ENCODE results near the gene GSTT2B.
"Not testable (repeated sequence)": the region's sequence is repeated elsewhere in the genome, so short reads cannot be mapped to it uniquely, and the experiment has no call there.

The GSTT2B gene, protein sequence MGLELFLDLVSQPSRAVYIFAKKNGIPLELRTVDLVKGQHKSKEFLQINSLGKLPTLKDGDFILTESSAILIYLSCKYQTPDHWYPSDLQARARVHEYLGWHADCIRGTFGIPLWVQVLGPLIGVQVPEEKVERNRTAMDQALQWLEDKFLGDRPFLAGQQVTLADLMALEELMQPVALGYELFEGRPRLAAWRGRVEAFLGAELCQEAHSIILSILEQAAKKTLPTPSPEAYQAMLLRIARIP

DNA sequence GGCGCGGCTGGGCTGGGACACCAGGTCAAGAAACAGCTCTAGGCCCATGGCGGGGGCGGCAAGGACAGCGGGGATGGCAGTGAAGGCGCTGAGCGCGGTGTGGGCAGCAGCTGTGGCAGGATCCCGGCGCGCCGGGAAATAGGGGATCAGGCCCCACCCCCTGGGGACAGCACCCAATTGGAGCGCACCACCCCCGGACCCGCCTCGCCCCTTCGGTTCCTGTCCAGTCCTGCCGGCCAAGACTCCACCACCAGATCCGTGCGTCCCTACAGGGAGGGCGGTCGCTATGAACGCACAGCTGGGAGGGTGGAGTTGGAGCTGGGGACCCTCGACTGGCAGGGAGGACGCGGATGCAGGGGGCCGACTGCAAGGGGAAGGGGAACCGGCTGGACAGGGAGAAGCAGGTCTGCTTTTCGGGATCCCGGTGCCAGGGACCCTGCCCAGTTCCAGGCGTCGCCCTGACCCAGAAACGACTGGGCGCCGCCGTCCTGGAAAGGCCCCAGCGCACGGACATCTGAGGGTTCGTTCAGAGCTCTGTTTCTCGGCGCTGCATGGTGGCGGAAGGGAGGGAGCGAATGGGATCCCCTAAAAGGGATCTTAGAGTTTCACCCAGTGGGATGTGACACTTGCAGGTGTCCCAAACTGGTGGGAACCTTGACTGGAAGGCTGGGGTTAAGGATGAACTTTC is at the start of gene GSTT2B:
GSTT2B (minus strand) TSS at position 112 of the 688 bp plus-strand sequence; CDS start at position 48, 64 bp downstream.
- not testable (repeated sequence) for DNase-seq

DNA sequence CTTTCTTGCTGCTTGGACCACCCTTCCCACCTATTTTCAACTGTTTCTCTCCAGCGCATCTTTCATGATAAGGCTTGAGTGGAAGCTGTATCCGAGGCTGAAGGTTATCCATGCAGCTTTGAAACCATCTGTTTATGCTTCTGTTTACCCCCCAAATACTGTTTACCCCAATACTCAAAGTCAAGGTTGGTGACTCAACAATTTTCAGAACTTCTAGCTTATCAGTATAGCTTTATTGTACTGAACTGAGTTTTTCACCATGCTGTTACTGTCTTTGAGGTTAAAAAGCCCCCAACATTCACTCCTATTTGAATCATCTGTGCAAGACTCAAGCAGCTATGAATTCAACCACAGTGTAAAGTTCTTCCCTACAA is 49.0 kb upstream of the GSTT2B start:
- DNase-seq, result no peak

DNA sequence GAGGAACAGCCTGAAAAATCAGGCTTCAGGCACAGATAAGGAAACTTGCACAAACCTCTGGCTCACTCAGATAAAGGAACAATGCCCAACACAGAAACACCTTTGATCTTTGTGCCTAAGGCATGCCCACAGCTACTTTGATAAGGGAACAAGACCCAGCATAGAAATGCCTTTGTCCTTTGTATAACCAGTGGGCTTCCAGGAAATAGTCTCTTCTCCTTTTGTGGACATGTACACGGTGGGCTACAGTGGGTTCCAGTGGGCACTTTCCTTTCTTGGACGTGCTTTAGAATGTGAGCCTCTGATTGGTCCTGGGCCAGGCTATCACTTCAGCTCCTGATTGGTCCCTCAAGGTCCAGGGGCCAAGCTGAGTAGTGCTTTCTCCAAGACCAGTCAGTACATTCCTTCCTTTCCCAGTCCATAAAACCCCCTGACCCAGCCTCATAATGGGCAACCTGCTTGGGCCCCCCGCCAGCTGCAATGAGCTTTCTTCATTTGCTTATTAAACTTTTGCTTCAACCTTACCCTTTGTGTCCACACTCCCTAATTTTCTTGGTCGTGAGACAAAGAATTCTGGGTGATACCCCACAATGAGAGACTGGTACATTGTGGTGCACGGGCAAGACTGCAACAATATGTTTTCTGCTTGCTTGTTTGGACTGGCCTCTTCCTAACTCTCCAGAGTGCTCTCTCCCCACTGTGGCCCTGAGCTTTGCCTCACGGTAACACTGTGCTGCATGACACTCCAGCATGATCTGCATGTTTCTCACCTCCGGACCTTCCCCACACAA is 48.4 kb upstream of the GSTT2B start:
- no peak for DNase-seq

DNA sequence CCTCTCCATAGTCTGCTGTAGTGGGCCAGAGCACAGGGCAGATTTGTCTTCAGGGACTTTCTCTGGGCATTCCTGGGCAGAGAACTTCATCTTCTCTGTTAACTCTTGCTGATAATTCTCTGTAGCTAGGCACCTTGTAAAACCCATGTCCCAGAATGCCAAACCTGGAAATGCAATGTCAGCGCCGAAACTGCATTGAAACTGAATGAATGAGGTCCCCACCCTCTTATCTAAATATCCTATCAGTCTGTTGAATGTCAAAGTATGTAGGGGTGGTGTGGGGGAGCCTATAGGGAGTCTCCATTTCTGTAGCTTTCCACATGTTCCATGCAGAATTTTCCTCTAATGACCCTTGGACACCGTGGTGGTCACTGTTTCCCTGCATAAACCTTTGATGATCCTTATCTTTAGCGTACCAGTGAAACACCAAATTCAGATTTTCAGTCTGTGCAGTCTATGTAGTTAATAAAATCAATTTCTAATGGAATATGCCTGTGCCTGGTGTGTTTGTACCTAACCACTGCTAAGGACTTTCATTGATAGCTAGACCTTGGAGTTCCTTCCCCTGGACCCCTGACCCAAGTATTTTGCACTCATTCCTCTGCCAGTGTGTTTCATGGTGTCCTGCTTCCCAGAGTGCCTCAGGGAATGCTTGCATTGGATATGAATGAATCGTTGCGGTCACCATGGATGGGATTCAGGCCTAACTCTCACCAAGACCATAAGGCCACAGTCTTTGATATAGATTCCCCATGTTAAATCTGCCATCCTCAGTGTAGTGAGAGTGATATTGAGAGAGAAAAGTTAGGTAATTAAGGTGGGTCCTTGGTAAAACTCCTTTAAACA is 47.6 kb upstream of the GSTT2B start:
- no peak for DNase-seq

DNA sequence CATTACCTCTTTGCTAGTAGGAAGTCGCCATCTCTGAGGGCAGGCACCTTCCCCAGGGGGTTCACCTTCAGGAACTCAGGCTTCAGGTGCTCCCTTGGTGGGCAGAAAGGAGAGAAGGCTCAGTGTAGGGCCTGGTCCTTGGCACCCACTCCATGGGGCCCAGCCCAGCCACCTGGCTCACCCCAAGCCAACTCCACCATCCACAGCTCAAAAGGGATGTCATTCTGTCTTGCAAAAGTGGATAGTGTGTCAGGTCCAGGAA is 47.0 kb upstream of the GSTT2B start:
- no peak for DNase-seq

DNA sequence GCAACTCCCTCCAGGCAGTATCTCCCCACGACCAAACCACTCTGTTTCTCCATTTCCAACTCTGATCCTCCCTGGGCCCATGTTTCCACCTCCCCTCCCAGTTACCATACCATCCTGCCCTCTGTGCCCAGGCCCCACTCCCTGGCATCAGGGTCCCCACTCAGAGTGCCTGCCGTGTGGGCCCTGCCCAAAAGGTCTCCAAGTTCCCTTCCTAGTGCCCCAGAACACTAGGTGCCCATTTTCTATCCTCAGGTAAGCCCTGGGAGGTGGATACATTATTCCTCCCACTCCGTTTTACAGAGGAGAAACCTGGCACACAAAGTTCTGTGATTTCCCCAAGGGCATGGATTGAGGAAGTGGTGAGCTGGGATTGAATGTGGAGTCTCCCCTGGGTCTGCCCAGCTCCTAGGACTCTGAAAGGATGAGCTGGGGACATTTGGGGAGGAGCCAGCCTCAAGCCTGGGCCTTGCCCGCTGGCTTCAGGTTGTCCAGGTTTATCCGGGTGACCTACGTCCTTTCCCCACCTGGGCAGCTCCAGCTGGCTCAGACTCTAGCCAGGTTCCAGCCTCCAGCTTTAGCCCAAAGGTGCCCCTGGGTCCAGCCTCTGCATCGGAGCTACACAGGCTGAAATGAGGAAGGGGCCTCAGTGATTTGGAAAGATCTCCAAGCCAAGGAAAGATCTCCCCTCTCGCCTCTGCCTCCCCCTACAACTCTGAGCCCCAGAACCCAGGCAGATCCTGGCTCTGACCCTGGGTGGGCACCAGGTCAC is 46.4 kb upstream of the GSTT2B start:
- no peak for DNase-seq

DNA sequence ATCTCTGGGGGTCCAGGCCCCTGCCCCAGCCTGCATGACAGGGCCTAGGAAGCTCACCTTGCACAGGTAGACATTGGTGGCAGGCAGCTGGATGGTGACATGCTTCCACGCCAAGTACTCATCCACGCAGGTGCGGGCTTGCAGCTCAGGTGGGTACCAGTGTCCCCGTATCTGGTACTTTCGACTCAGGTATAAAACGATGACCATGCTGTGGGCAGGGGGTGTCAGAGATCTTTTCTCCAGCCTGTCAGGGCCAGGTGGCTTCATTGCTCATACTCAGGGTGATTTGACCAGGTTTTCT is 45.9 kb upstream of the GSTT2B start:
- DNase-seq, result no peak

DNA sequence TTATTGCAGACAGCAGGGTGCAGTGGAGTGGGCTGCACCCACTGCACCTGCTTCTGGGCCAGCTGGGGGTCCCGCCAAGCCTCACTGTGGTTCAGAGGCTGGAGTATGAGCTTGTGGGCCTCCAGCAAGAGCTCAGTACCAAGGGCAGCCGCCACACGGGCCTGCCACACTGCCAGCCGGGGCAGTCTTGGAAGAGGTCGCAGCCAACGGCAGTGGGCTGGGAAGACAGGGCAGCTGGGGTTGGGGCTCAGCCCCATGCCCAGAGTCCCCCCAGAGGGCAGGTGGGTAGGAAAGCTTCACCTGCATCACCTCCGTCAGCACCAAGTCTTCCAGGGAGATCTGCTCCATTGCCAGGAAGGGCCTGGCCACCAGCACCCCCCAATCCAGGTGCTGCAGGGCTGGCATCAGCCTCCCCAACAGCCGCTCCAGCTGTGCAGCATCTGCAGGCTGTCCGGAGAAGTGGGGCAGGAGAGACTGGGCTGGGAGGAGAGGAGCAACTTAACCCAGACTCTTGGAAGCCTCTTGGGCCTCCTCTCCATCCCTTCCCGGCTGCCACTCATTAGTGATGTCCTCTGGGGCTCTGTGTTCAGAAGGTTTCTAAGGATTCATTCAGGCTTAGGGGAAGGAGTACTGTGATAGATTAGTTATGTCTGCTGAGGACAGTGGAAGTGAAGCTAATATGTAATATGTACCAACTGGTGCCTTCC is 45.4 kb upstream of the GSTT2B start:
- DNase-seq, result no peak

DNA sequence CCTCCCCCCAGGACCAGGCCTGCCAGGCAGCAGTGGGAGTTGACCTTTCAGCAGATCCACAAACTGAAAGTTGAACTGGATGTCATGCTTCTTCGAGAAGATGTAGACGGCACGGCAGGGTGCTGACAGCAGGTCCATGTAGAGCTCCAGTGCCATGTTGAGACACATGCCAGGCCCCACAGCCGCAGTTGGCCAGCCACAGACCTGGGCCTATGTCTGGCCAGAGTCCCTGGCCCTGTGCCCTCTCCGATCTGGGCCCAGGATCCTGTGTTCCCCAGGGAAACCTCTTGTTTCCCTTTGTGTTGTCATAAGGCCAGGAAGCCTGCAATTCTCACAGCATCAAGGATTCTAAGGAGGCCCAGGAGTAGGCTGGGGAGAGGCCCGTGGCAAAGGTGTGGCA is 44.2 kb upstream of the GSTT2B start, which contains the start of gene GSTT4:
GSTT4 (minus strand) TSS at position 253 of the 400 bp plus-strand sequence; CDS start at position 156, 97 bp downstream.
- DNase-seq, result no peak

DNA sequence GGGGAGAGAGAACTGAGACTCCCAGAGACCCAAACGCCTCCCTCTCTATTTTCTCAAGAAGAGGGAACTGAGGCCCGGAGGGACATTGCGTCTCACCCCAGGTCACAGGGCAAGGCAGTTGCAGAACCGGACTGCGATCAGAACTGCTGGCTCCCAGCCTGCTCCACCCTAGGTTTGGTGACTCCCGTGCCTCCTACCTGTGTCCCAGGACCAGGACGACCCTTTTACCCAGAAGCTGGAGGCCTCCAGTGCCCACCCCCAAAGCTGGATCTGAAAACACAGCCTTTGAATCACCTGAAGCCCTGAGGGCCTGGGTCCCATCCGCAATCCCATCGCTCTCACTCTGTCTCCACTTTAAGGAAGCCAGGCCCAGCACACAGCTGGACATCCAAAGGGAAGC is 42.9 kb upstream of the GSTT2B start:
- DNase-seq, result no peak

DNA sequence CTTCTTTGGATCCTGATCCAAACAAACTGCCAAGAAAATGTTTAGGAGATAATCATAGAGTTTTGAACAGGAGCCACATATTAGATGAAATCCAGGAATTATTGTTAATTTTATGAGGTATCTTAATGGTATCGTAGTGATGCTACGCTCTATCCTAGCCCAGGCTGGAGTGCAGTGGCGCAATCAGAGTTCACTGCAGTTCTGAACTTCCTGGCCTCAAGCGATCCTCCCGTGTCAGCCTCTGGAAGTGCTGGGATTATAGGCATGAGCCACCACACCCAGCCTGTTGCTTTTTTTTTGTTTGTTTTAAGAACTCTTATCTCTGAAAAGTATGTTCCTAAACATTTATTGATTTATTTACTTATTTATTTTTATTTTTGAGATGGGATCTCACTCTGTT is 41.9 kb upstream of the GSTT2B start:
- no peak for DNase-seq

DNA sequence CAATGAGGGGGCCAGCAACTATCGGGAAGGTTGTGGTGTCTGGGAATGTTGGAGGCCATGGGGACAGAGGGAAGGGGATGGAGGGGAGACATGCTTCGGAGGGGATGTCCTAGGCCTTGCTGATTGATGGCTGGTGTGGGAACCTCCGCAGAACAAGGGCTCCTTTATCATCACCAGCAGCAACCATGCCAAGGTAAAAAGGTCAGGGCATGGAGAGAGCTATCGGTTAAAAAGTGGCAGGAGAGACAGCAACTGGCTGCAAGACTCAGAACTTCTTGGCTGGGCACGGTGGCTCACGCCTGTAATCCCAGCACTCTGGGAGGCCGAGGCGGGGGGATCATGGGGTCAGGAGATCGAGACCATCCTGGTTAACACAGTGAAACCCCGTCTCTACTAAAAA is 41.3 kb upstream of the GSTT2B start:
- DNase-seq, result no peak

DNA sequence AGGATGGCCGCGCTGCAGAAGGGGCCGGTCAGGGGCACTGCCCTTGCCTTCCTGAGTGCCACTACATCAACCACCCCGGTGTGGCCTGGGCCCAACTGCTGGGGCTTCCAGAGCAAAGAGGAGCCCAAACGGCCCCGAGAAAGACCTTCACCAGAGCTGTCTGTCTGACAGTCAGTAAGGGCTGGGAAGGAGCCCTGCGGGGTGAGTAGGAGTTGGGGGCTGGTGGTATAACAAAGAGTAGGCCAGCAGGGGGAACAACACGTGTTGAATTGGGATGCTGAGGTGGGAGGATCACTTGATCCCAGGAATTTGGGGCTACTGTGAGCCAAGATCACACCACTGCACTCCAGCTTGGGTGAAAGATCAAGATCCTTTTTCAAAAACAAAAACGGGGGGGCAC is 40.3 kb upstream of the GSTT2B start:
- no peak for DNase-seq

DNA sequence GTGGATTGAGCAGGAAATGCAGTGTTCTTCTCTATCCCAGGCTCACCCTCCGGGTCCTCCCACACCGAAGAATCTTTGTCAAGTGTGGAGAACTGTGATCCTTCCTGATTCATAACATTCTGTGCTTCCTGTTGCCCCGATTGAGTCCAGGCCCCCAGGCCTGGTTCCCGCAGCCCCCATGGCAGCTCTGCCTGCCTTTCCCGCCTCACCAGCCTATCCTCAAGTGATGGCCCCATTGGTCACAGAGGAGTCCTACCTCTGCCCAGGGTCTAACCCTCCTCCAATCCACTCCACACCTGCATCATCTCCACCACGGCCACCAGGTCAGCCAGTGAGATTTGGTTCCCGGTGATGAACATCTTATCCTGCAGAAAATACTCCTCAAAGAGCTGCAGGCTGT is 38.8 kb upstream of the GSTT2B start:
- DNase-seq, result not testable (repeated sequence)

DNA sequence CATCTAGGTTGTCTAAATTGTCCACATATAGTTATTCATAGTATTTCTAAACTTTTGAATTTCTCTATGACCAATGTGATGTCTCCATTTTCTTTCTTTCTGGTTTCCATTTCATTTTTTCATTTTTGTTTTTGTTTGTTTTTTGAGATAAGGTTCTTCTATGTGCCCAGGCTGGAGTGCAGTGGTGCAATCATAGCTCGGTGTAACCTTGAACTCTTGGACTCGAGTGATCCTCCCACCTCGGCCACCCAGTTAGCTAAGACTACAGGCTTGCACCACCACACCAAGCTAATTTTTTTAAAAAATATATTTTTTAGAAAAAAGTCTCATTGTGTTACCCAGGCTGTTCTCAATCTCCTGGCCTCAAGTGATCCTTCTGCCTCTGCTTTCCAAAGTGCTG is 36.1 kb upstream of the GSTT2B start:
- DNase-seq, result no peak

DNA sequence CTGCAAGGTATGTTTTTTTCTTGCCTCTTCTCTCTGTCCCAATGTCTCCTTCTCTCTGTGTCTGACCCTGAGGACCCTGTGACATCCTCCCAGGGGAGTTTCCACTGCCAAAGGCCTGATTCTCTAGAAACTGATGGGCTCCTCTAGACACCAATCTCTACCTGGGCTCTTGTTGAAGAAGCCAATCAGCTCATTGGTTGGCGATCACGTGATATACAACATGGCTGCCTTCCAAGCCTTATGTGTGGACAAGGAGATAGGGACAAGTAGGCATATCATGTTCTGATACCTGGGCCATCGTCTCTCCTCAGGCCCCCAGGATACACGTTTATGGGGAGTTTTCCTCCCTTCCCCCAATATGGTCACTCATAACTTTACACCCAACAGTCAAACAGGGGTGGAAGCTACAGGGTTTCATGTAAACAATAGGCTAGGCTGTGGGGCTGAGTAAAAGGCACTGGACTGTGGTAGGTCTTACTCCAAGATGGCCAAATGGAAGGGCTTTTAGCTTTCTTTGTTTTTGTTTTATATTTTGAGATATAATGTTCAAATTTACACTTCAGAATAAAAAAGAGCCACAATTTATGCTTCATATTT is 32.7 kb upstream of the GSTT2B start:
- DNase-seq, result not testable (repeated sequence)

DNA sequence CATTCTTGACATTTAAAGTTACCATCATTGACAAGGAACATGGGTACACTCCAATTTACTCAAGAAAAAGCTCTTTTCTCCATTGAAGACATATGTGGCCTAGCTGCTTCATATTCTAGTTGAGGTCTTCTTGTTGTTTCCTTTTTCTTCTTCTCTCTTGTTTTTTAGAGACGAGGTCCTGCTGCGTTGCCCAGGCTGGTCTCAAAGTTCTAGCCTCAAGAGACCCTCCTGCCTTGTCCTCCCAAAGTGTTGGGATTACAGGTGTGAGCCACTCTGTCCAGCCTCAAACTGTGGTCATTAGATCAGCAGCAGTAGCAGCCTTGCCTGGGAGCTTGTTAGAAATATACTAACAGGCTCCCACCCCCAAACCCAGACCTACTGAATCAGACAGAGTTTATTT is 32.1 kb upstream of the GSTT2B start:
- DNase-seq, result not testable (repeated sequence)

DNA sequence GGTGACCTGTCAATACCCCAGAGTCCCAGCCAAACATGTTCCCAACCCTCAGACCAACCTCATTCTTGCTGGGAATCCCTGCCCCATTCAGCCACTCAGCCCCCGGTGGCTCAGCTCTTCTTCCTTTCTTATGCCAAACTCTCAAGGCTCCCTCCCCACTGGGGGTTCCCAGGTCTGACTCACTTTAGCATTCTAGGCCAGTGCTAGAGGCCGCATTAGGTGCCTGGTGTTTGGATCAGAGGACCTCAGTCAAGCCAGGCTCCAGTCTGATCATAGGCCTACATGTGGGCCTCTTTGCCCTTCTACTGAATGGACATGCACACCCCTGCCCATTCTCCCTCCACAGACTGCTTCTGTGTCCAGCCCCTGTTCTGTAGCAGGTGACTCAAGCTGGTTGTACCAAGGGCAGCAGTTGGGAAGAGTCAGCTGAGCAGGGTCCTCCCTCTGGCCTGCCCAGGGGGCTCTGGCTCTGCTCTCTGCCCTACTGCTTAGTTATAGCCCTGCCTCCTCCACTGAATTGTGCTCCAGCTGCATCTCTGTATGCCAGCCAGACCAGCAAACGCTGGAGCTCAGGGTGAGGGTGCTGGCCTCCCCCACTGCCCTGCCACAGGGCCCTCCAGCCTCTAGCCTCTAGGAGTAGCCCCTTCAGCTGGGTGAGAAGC is 28.7 kb upstream of the GSTT2B start:
- DNase-seq, result not testable (repeated sequence)

DNA sequence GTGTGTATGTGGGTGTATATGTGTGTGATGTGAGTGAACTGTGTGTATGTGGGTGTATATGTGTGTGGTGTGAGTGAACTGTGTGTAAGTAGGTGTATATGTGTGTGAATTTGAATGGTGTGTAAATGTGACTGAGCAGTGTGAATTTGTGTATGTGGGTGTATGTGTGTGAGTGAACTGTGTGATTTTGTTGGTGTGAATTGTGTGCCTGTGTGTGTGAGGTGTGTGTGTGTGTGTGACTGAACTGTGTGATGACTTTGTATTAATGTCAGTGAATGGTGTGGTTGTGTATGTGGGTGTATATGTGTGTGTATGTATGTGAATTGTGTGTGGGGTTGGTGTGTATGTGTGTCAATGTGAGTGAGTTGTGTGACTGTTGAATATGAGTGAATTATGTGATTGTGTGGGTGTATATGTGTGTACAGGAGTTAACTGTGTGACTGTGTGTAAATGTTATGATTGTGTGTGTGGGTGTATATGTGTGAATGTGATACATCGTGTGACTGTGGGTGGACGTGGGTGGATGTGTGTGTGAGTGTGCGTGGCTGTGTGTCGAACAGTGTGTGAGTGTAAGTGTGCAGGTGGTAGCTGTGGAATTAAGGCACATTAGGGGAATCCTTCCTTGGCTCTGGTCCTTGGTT is 25.7 kb upstream of the GSTT2B start:
- DNase-seq, result not testable (repeated sequence)

DNA sequence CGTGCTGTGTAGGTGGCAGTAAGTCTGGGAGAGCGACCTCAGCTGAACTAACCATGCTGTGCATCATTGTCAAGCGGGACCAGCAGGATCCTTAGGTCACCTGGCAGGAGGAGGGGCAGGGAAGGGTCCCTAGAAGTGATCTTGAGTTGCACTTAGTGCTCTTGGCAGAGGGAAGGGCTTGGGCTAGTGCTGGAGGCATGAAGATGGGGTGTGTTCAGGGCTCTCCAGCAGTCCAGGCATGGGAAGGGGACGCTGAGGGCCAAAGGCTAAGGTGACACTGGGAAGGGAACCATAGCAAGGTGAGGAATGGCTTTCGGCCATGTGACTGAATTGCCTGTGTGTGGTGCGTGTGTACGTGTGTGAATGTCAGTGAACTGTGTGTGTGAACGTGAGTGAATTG is 25.1 kb upstream of the GSTT2B start:
- not testable (repeated sequence) for DNase-seq

Measured in activated CD4-positive, CD25-positive, alpha-beta regulatory T cell treated with anti-CD3 and anti-CD28 coated beads, Interleukin-2, amount 50 U/mL, for 72 hours (primary cell).